NB4 (cell line): Measurements from ENCODE around the gene SOX14.

ENCODE experiments used
- CTCF ChIP-seq: IDR thresholded peaks from one replicate; pipeline ENCODE4 v1.5.1; 2012; ENCODE audit warnings: low read depth, low read length
- MAX ChIP-seq: IDR thresholded peaks from 2 replicates; pipeline ENCODE4 v1.6.1; 2011; ENCODE audit warnings: low read depth, low read length
- POLR2A ChIP-seq: IDR thresholded peaks from 2 replicates; pipeline ENCODE4 v1.6.1; 2011; ENCODE audit warnings: mild to moderate bottlenecking; ENCODE audit not compliant: insufficient read length; ENCODE audit errors: extremely low read depth

DNA sequence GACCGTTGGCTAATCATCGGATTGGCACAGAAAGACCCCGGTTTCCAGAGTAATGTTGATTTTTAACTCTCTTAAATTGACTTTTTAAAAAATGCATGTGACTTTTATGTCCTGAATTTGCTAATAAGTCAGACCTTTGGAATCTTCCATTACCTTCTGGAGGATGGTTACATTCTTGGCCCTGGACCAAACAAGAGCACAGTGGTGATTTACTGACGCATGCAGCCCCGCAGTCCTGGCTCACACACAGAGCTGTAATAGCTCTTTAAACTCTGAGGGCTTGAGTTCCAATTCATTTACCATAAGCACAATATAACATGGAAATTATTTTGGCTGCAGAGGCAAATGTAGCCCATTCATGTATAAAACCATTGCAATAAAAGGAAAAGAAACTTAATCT is 25.1 kb downstream of the SOX14 start:
- TF ChIP-seq CTCF (no peak), POLR2A (no peak), MAX (no peak)
